HG02763 (cell line): ENCODE results near the gene CFAP46.

Experiments used
- ATAC-seq: cut with Tn5 transposase; IDR thresholded peaks from one replicate; pipeline ENCODE4 v1.9.1; 2021; ENCODE audit warnings: mild to moderate bottlenecking, moderate library complexity; ENCODE audit not compliant: unreplicated experiment

CFAP46 gene

DNA sequence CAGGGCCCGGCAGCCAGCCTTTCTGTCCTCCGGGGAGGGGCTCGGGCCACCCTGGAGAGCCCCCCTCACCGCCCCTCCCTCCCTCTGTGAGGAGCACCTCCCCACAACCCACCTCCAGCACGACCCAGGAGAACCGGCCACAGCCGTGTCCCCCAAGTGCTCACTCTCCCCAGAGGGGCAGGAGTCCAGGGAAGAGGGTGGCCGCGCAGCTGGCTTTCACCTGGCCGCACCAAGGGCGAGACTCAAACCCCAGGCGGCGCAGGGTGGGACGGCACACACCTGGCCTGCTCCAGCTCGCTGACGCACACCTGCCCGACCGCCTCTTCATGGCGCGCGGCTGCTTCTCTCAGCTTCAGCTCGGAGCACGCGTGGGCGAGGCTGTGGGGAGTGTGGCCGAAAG lies 73.4 kb downstream of the CFAP46 start:
- ATAC-seq, result no peak

DNA sequence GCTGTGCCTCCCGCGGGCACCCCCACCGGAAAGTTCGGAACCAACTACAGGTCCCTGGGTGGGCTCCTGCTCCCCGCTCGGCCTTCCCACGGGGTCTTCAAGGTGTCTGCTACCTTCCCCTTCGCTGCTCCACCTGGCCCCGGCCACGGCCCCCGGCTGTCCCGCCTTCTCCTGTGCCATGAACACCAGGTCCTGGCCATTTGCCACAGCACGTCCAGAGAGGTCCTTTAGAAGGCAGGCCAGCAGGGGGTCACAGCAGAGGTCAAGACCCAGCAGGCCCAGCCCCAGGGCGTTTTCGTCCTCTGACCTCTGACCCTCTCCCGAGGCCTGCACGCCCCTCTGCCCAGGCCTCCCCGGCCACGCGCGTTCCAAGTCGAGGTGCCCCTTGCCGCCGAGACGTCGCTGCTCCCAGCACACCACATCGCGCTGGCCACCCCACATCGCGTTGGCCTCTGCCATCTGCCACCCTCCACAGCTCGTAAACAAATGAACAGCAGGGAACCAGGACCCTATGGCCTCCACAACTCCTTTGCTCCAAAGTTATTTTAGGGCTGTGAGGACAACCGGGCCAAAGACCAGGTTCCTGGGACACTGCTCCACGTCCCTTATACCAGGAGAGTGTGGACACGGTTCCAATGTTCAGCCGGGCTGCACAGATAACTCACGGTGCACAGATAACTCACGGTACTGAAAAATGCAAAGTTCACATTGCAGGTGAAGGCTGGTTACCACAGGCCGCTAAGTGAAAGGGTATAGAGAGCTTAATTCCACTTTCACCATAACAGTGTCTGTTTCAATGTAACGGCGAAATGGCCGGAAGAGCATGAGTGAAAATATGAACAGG lies 74.3 kb downstream of the CFAP46 start:
- ATAC-seq, result no peak

DNA sequence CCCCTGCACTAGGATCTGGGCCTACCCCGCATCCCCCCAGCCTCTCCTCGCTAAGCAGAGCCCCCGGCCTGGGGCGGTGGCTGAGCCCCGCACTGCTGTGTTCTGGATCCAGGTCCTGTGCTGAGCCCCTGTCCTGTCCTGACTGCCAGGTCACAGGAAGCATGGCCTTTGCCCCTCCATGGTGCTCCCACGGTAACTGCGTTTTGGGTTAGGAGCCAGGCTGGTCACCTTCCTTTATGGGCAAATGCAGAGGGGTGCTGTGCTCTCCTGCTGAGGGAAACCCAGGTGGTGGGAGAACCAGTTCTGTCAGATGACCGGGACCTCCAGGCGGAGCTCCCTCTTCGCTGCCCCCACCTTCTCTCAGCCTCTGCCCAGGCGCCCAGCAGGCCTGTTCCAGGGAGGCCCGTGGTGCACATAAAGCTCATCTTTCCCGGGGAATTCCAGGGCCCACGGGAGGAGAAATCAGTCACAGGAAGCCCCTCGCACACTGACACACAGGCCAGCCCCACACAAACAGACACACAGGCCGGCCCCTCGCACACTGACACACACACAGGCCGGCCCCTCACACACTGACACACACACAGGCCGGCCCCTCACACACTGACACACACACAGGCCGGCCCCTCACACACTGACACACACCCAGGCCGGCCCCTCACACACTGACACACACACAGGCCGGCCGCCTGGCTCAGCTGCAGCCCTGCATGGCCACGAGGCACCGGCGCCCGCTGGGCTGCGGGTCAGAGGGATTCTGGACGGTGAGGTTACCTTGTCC lies 75.6 kb downstream of the CFAP46 start:
- ATAC-seq, result no peak

DNA sequence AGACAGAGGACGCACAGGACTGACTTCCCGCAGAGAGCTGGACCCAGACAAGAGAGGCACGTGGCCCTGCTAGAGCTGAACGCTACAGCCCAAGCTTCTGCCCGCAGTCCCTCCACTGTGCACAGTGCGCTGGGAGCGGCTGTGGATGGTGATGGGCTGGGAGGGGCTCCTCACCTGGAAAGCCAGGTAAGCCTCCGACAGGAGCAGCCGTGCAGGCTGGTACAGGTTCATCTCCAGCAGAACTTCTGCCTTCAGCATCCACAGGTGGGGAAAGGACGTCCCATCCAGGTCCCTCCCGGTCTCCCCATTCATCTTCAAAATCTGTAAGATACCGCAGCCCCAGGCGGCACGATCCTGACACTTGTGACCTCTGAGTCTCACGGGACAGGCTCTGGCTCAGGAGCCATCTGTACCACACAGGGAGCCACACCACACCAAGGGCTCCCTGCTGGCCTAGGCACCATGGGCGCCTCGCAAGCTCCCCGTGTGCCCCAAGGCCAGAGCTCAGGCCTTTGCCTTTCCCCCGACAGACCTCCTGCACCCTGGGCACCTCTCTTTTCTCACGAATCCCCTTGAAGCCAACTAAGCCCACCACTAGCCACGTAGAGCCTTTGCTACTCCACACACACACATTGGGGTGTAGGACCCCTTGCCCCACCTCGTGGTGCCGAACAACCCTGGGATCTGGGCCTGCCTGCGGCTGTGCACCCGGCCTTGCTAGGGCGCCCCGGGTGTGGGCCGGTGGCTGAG lies 76.3 kb downstream of the CFAP46 start:
- no peak for ATAC-seq

DNA sequence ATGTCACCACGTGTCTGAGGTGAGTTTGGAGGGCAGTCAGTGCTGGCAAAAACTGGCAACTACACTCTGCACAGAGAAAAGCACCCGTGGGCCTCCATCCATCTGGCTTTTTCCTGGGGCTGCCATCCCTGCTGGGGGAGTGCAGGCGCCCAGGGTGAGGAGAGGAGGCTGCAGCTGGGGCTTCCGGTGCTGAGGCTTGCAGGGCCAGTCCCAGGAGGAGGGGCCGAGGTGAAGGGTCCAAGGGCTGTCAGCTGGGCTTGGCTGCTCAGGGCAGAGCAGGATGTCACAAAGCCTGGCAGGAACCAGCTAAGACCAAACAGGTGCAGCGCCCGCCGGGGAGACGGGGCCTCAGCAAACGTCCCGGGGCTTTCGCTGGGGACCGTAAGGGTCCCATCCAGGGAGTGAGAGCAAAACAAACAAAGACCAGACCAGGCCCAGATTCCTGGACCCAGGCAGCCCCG lies 77.2 kb downstream of the CFAP46 start:
- ATAC-seq, result no peak

DNA sequence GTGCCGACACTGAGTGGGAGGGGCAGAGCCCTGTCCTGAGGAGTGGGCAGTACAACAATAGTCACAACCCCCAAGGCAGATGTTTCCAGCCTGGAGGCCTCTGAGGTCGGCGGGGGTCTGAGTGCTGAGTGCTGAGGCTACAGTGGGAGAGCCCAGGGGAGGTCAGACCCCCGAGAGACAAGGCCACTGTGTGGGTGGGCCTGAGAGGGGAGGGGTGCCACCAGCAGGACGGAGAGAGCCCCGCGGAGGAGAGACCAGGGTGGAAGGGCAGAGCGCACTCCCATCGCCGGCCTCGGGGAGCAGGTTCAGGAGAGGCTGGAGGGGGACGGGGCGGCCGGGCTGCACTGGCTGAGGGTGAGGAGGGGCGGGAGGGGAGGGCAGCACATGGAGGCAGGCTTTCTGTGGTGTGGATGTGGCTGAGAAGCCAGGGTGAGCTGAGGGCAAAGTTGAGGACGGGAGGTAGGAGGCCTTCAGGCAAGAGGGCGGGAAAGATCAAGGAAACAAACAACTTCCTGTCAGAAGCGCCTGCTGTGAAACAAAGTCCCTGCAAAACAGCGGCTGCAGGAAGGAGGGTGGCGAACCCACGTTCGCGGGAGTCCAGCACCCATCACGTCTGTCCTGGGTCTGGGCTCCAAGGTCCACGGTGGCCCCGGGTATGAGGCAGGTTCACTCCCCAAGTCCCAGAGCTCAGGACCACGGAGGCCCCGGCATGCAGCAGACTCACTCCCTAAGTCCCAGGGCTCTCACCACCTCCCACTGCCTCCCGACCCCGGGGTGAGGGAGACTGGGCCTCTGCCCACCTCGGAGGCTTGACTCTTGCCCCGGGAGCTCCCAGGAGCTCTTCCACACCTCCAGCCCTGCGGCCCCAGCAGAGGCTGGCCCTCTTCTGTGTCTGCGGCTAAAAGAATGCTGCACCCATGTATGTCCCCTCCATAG lies 79.6 kb downstream of the CFAP46 start:
- no peak for ATAC-seq

DNA sequence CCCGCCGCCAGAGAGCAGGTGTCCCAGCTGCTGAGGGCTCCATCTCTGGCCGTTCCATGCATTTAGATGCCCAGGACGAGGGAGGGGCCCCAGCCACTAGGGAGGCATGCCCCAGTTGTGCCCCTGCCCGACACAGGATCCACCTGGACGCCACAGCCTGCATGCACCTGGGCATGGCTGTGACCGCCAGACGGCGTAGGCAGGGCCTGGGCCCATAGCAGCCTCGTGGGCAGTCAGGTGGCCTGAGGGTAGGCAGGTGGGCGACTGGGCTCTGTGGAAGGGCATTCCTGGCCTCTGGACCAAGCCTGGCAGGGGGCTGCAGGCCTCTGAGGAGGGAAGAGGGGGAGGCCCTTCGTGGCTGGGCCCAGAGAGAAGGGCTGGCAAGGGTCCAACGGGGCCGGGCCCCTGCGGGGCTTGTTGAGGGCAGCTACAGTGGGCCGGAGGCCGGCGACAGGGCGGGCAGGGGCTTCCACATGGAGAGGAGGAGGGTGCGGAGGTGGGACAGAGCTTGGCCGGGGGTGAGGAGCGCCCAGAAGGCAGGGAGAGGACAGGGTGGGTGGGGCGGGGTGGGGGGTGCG lies 80.4 kb downstream of the CFAP46 start:
- no peak for ATAC-seq

DNA sequence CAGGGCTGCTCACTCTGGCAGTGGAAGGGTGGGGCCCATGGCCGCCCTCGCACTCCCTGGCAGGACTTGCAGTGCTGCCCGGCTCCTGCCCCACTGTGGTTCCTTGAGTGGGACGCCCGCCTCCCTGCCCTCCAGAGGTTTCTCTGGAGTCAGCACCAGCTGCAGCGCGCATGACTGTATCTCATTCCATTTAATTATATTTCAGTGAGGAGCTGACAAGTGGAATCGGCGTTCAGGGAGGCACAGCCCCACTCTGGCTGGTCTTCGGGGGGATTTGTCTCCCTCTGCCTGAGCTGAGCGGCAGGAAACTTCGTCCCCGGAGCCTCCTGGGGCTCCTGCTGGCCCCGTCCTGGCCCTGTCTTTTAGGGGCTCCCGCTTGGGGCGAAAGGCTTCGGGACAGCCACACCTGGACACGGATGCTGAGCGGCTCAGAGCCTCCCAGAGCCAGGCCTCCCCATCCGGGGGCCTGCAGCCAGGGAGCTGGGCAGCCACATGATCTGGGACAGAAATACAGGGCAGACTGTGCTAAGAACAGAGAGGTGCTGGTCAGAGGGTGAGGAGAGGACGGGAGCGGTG lies 81.2 kb downstream of the CFAP46 start:
- no peak for ATAC-seq

DNA sequence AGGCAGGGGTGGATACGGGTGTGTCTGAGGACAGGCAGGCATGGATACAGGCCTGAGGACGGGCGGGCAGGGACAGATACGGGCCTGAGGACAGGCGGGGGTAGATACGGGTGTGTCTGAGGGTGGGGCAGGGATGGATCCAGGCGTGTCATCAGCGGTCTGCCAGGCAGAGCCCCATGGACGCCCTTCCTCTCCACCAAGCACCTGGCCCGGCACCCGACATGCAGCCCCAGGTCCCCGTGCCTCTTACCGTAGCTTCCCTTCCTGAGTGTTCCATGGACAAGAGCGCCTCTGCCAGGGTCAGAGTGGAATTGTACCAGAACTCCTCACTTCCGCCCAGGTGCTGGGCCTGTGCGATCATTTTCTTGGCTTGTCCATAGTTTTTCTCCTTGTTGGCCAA lies 81.8 kb downstream of the CFAP46 start:
- no peak for ATAC-seq

DNA sequence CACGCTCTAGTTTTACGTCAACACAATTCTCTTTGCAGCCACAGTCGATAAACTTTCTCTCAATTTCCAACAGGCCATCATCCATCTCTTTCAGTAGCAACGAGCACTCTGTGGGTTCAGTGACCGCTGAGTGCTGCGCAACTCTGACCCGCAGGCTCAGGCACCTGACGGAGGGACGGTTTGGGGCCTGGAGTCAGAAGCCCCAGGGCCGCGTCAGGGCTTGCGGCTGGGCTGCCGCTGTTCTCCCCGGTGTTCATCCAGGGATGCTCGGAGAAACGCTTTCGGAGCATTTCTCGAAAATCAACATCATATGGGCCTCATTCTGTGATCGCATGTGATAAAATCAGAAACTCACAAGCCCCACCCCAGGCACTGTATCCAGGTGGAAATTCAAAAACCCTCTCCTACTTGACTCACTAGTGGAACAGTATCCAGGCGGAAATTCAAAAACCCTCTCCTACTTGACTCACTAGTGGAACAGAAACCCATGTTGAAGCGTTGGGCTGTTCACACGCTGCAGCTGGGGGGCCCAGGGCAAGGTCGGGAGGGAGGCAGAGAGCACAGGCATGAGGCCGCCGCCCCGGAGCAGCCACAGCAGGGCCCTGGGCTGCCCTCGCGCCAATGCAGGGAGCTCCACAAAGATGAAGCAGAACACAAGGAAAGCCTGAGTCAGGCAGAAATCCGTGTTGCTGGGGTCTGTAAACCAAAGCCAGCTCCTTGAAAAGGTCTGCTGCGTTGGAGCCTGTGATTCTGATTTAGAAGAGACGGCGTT lies 83.1 kb downstream of the CFAP46 start:
- no peak for ATAC-seq

DNA sequence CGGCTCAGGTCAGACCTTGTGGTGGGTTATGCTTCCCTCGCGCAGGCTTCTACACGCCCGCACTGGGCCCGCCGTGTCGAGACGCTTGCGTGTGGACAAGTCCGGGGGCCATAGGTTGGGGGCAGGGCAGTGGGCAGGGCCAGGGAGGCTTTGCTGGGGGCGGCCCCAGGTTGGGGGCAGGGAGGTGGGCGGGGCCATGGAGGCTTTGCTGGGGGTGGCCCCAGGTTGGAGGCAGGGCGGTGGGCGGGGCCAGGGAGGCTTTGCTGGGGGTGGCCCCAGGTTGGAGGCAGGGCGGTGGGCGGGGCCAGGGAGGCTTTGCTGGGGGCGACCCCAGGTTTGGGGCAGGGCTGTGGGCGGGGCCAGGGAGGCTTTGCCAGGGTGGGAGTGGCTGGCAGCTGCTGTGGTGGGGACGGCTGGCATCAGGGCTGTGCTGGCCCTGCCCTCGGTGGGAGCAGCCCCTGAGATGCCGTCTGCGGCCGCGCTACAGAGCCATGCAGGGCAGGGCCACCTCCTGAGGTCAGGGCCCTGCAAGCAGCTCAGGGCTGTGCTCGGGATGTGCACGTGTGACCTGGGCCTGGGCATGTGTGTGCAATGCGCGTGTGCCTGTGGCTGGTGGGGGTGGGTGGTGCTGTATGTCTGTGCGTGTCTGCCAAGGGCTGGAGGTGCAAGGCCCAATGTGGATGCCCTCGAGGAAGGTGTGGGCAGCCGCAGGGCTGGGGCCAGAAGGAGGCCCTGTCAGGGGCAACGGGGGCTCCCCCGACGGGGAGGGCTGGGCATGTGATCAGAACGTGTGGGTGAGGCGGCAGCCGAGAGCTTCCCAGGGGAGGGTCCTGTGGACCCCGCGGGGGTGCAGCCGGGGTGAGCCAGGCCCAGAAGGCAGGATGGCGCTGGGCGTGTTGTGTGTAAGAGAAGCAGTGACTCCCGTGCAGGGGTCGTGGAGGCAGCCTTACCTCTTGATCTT lies 84.0 kb downstream of the CFAP46 start:
- ATAC-seq, result no peak

DNA sequence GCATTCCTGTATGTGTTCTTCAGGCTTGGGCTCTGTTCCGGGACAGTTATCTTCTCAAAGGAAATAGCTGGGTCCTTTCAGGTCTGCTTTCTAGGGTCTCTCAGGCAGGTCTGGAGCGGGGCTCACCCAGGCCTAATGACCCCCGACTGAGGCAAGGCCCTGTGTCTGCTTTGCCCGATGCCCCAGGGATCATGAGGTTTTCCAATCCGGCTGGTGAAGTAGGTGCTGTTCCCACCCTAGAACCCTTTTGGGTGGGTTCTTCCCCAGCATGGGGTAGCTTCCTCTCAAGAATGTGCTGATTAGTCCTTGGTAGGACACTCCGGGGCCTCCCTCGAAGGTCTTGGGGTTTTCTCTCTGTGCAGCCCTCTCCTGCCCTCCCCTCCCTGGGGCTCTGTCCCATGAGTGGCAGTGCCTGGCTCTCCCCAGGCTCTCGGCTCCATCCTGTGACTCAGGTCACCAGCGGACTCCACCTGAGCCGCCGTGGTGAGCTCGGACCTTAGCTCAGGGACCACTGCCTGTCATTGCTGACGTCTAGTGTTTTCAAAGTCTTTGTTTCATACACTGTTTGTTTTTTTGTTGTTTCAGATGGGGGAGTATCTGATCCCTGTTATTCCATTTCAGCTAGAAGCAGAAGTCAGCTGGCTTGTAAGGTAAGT lies 85.4 kb downstream of the CFAP46 start:
- no peak for ATAC-seq

DNA sequence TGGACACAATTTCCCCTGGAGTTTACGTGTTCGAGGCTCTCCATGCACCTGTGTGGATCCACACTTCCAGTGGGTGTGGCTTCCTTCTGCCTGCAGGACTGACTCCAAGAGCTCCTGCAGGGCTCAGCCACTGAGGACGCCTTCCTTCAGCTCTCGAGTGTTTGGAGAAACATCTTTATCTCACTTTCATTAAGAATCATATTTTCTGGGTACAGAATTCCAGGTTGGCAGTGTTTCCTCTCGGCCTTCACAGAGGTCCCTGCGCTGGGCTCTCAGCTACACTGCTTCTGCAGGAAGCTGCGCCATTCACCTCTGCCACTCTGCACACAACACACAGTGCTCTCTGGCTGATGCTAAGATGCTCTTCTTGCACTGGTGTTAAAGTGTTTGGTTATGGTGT lies 86.5 kb downstream of the CFAP46 start:
- no peak for ATAC-seq

DNA sequence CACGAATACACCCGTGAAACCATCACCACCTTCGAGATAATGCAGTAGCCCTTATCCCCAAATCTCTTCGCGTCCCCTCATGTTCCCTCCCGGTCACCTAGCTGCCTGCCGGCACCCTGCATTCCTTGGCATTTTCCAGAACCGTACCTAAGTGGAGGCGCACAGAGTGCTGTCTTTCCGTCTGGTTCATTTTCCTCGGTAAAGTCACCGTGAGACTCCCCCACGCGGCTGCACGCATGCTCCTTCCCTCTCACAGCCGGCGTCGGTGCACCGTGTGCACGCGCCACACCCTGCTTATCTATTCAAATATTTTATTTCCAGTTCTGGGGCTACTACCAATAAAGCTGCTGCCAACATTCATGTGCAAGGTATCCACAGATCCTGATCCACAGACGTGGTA lies 90.9 kb downstream of the CFAP46 start:
- ATAC-seq, result no peak

DNA sequence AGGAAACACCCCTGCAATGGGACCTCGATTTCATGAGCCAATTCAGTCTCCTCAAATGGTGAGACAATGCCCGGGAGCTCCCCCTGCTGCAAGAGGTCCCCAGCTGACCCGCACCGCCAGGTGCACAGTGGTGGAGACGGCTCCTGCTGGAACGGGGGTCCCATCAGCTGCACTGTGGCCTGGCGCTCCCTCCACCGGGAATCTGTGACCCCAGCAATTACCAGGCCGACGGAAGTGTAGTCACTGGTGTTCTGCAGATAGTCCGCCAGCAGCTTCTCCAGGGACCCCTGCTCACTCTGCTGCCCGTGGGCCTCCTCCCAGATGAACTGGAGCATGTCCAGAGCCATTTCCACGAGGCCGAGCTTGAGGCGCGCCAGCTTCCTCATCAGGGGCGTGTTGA lies 91.5 kb downstream of the CFAP46 start:
- ATAC-seq, result no peak

DNA sequence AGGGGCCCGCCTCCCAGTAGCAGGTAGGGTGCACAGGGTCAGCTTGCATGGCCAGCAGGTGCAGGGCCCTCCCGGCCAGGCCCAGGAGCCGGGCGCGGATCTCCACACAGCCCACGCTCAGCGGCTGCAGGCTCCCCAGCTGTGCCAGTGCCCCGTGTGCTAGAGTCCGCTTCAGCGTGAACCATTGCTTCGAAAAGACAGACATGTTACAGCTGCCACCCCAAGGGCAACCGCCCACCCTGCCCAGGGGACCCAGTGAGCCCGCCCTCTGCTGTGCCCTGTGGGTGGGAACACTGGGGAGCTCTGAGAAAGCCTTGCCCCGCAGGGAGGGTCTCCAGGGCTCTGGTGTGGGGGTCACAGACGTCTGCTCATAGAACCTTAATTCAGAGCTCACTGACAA lies 92.1 kb downstream of the CFAP46 start:
- ATAC-seq, result no peak

DNA sequence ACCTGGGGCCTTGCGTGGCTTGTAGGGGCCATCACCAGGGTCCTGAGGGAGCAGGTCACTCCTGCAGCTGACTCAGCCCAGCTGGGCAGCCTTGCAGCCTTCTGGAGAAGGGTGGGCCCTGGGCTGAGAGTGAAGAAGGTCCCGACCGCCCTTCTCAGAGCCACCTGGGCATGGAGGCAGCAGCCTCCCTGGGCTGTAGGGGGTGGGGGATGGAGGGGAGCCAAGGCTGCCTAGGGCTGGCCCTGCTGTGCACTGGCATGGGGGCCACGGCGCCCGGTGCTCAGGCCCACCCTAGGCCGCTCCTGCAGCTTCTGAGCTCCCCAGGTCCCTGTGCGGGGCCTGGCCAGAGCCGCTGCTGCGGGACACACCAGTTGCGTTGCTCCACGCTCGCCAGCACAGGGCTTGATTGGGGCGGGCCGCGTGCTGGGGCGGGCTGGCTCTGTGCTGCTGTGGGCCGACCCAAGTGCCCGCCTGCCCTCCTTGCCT lies 92.8 kb downstream of the CFAP46 start:
- ATAC-seq, result no peak
